Sigmoid colon (tissue), 3 donors: Measurements from ENCODE around the gene CEP85L.

Experiments used
- POLR2A ChIP-seq, 2 donors: fragments of 450-650 bp; IDR thresholded peaks; one replicate each; pipeline ENCODE4 v1.6.1; 2016; ENCODE audit warnings: antibody characterized with exemption in 2 of 2, mild to moderate bottlenecking in 2 of 2, moderate library complexity in 2 of 2
- TF ChIP-seq, protein P1 (sequence below), 4 experiments: fragments of 450-650 bp in 3 of 4; fragments of 200-600 bp in 1 of 4; IDR thresholded peaks; one replicate each; pipeline ENCODE4 v1.5.1; 2016 to 2019; ENCODE audit warnings: antibody characterized with exemption in 4 of 4, mild to moderate bottlenecking in 3 of 4, moderate library complexity in 2 of 4

DNA sequence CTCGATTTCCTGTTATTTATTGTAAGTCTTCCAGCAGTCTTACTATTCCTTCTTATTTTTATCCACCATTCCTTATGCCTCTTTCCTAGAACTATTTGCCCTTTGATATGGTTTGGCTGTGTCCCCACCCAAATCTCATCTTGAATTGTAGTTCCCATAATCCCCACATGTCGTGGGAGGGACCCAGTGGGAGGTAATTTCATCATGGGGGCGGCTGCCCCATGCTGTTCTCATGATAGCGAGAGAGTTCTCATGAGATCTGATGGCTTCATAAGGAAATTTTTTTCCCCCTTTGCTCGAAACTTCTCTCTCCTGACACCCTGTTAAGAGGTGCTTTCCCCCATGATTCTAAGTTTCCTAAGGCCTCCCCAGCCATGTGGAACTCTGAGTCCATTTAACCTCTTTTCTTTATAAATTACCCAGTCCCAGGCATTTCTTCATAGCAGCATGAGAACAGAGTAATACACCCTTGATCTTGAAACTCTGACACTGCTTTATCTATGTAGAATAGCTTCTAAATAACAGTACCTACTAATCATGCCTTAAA is 54.5 kb downstream of the CEP85L start:
- TF ChIP-seq POLR2A (IDR thresholded peaks at IDR 0.05): no peak
- TF ChIP-seq, protein P1, sequence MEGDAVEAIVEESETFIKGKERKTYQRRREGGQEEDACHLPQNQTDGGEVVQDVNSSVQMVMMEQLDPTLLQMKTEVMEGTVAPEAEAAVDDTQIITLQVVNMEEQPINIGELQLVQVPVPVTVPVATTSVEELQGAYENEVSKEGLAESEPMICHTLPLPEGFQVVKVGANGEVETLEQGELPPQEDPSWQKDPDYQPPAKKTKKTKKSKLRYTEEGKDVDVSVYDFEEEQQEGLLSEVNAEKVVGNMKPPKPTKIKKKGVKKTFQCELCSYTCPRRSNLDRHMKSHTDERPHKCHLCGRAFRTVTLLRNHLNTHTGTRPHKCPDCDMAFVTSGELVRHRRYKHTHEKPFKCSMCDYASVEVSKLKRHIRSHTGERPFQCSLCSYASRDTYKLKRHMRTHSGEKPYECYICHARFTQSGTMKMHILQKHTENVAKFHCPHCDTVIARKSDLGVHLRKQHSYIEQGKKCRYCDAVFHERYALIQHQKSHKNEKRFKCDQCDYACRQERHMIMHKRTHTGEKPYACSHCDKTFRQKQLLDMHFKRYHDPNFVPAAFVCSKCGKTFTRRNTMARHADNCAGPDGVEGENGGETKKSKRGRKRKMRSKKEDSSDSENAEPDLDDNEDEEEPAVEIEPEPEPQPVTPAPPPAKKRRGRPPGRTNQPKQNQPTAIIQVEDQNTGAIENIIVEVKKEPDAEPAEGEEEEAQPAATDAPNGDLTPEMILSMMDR (IDR thresholded peaks at IDR 0.05): no peak
